Panc1 (cell line): Measurements from ENCODE around the gene RTL1.

Experiments
- POLR2AphosphoS5 ChIP-seq: IDR thresholded peaks from 2 replicates; pipeline ENCODE4 v1.6.1; 2012; ENCODE audit warnings: mild to moderate bottlenecking, low read depth, low read length, moderate library complexity
- TF ChIP-seq, protein P1 (sequence below): fragments of 450-650 bp; IDR thresholded peaks from 2 replicates; pipeline ENCODE4 v1.5.1; 2017; ENCODE audit warnings: mild to moderate bottlenecking
- TF ChIP-seq, protein P2 (sequence below), 2 experiments: IDR thresholded peaks; 2 replicates each; pipeline ENCODE4 v1.6.1; 2011 to 2012; ENCODE audit warnings: low read depth in 2 of 2, control low read depth in 1 of 2, low read length in 1 of 2, mild to moderate bottlenecking in 1 of 2, moderate library complexity in 1 of 2; ENCODE audit not compliant: insufficient read depth in 1 of 2

DNA sequence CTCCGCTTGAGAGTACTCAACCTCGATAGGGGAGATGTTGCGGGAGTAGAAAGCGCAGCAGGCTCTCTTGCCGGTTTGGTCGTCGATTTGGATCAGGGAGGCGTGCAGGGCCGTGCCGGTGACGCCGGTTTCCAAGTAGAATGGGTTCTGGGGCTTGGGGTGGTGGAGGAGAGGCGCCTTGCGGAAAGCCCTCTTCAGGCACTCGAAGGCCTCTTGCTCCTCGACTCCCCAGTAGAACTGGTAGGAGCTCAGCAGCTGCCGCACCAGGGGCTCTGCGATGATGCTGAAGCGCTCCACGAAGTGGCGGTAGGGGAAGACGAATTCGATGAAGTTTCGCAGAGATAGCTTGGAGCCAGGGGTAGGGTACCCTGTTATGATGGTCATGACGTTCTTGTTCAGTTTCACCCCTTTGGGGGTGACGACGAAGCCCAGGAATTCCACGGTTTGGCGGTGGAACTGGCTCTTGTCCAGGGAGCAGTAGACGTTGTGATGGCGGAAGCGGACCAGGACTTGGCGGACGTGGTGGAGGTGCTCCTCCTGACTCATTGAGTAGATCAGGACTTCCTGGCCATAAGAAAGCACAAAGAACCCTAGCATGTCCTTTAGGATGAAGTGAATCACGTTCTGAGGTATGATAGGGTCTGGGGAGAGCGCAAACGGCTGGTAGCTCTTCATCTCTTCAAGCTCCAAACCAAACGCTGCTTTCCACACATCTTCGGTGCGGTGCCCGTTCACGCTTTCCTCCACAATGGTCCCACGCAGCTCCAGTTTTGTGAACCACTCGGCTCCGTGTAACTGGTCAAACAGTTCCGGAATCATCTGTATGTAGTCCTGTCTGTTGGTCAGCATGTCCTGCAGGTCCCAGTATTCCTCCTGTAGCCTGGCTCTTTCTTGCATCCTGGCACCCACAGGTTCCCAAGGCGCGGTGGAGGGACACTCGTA lies 21.2 kb downstream of the RTL1 start:
- no peak for TF ChIP-seq POLR2AphosphoS5
- TF ChIP-seq, protein P1, sequence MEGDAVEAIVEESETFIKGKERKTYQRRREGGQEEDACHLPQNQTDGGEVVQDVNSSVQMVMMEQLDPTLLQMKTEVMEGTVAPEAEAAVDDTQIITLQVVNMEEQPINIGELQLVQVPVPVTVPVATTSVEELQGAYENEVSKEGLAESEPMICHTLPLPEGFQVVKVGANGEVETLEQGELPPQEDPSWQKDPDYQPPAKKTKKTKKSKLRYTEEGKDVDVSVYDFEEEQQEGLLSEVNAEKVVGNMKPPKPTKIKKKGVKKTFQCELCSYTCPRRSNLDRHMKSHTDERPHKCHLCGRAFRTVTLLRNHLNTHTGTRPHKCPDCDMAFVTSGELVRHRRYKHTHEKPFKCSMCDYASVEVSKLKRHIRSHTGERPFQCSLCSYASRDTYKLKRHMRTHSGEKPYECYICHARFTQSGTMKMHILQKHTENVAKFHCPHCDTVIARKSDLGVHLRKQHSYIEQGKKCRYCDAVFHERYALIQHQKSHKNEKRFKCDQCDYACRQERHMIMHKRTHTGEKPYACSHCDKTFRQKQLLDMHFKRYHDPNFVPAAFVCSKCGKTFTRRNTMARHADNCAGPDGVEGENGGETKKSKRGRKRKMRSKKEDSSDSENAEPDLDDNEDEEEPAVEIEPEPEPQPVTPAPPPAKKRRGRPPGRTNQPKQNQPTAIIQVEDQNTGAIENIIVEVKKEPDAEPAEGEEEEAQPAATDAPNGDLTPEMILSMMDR, result no peak
- TF ChIP-seq, protein P2, sequence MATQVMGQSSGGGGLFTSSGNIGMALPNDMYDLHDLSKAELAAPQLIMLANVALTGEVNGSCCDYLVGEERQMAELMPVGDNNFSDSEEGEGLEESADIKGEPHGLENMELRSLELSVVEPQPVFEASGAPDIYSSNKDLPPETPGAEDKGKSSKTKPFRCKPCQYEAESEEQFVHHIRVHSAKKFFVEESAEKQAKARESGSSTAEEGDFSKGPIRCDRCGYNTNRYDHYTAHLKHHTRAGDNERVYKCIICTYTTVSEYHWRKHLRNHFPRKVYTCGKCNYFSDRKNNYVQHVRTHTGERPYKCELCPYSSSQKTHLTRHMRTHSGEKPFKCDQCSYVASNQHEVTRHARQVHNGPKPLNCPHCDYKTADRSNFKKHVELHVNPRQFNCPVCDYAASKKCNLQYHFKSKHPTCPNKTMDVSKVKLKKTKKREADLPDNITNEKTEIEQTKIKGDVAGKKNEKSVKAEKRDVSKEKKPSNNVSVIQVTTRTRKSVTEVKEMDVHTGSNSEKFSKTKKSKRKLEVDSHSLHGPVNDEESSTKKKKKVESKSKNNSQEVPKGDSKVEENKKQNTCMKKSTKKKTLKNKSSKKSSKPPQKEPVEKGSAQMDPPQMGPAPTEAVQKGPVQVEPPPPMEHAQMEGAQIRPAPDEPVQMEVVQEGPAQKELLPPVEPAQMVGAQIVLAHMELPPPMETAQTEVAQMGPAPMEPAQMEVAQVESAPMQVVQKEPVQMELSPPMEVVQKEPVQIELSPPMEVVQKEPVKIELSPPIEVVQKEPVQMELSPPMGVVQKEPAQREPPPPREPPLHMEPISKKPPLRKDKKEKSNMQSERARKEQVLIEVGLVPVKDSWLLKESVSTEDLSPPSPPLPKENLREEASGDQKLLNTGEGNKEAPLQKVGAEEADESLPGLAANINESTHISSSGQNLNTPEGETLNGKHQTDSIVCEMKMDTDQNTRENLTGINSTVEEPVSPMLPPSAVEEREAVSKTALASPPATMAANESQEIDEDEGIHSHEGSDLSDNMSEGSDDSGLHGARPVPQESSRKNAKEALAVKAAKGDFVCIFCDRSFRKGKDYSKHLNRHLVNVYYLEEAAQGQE (IDR thresholded peaks at IDR 0.05; ENCODE audit: insufficient read depth in 1 of 2, low read depth in 2 of 2, low read length in 1 of 2), result no peak
